HG02610 (cell line): Measurements from ENCODE around the gene SLC17A3.

ENCODE experiments used
- ATAC-seq: cut with Tn5 transposase; IDR thresholded peaks from one replicate; pipeline ENCODE4 v1.9.1; 2021; ENCODE audit warnings: mild to moderate bottlenecking, moderate library complexity; ENCODE audit not compliant: unreplicated experiment

SLC17A3 gene

GRCh38 chr6:25874118-25874517, at the start of gene SLC17A3:
Gene SLC17A3 (minus strand): TSS chr6:25874243. CDS start chr6:25868387, 5,856 bp downstream.
- no peak for ATAC-seq

- ATAC-seq = no peak
Observed at GRCh38 chr6:25922301-25922700, 48.3 kb upstream of the SLC17A3 start.

- no peak for ATAC-seq
Observed at GRCh38 chr6:25921525-25922203, 47.6 kb upstream of the SLC17A3 start.

- ATAC-seq = no peak
Observed at GRCh38 chr6:25919657-25920056, 45.6 kb upstream of the SLC17A3 start.

- ATAC-seq = no peak
Observed at GRCh38 chr6:25918083-25918683, 44.1 kb upstream of the SLC17A3 start.

GRCh38 chr6:25916789-25917490, 42.9 kb upstream of the SLC17A3 start:
- no peak for ATAC-seq

GRCh38 chr6:25916330-25916729, 42.3 kb upstream of the SLC17A3 start:
- no peak for ATAC-seq

- no peak for ATAC-seq
Observed at GRCh38 chr6:25913741-25914140, 39.7 kb upstream of the SLC17A3 start.

- ATAC-seq = no peak
Observed at GRCh38 chr6:25911351-25911750, 37.3 kb upstream of the SLC17A3 start.

- no peak for ATAC-seq
Observed at GRCh38 chr6:25907475-25908014, 33.5 kb upstream of the SLC17A3 start.

GRCh38 chr6:25903467-25904099, 29.5 kb upstream of the SLC17A3 start:
- no peak for ATAC-seq

GRCh38 chr6:25902071-25902470, 28.0 kb upstream of the SLC17A3 start:
- no peak for ATAC-seq

GRCh38 chr6:25900843-25901242, 26.8 kb upstream of the SLC17A3 start:
- no peak for ATAC-seq

GRCh38 chr6:25899580-25900408, 25.8 kb upstream of the SLC17A3 start:
- no peak for ATAC-seq

GRCh38 chr6:25899123-25899522, 25.1 kb upstream of the SLC17A3 start:
- ATAC-seq = no peak

GRCh38 chr6:25898289-25898977, 24.4 kb upstream of the SLC17A3 start:
- ATAC-seq = no peak

- no peak for ATAC-seq
Observed at GRCh38 chr6:25896252-25896651, 22.2 kb upstream of the SLC17A3 start.

- ATAC-seq = no peak
Observed at GRCh38 chr6:25895771-25896170, 21.7 kb upstream of the SLC17A3 start.

- no peak for ATAC-seq
Observed at GRCh38 chr6:25893778-25894177, 19.7 kb upstream of the SLC17A3 start.

- no peak for ATAC-seq
Observed at GRCh38 chr6:25892877-25893276, 18.8 kb upstream of the SLC17A3 start.
